GM20431 (cell line): Measurements from ENCODE around the gene RPS21.

Source experiments
- in situ Hi-C: fragments of 300-500 bp; cut with MseI, MboI; formaldehyde crosslinking; loops from one replicate; pipeline ENCODE4 v1.15.0; 2020; ENCODE audit warnings: low sequenced_read_pairs; ENCODE audit not compliant: unreplicated experiment

The RPS21 gene

GRCh38 chr20:62353289-62354030 lies 33.4 kb upstream of the RPS21 start:
- in situ Hi-C loops: no loop called here

DNA sequence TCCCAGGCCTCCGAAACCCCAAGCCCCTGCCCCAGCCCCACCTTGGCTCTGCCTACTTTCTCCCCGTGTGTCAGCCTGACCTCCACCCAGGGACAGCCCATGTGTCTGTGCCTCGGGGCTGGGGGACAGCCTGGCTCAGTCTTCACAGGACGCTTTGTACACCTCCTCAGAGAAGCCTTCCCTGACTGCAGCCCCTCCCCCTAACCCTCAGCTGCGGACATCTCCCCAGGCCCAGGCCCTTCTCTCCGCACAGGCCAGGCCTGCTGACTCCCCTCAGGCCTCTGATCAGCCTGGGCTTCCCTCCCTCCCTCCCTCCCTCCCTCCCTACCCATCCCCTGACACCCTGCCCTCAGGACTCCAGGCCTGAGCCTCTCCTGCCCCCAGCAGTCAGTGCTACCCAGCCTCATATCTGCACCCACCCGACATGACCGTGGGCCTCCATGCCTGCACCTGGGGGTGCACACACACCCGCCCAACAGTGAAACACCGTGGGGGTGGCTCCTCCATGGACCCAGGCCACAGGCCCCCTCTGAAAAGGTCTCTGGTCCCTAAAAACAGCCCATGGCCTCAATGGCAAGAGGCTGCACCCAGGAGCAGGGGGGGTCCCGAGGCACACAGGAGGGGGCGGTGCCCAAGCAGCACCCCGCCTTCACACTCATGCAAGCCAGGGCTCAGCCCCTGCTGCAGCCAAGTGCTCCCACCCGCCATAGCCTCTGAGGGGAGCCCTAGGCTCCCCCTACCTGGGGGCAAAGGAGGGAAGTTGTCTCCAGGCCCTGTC lies 32.7 kb upstream of the RPS21 start:
- in situ Hi-C loops: no loop called here

DNA sequence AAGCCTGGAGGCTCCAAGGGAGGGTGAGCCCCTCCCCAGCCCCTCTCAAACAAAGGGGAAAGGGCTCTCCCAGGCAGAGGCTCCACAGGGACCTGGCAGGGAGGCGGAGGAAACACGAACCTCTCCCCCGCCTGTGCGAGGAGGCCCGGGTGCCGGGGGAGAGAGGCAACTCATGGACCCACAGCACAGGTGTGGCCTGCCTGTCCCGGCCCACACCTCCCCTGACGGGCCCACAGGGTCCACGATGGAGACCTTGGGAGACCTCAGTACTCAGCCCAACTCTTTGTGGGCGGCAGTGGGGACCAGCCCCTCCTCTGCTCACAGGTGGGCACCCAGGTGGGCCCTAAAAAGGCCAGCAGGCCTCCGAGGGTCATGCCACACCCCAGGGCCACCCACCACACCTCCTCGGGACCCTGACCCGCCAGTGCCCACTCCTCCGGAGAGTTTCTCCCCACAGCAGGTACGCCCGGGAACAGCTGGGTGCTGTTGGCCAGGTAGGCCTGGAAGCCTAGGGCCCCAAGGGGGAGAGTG lies 32.0 kb upstream of the RPS21 start:
- in situ Hi-C loops: no loop called here

GRCh38 chr20:62355516-62355877 lies 31.4 kb upstream of the RPS21 start:
- in situ Hi-C loops: no loop called here

- in situ Hi-C loops: no loop called here
Observed at GRCh38 chr20:62355878-62356588, 30.9 kb upstream of the RPS21 start.

GRCh38 chr20:62356589-62357186 lies 30.2 kb upstream of the RPS21 start:
- in situ Hi-C loops: no loop called here

GRCh38 chr20:62357187-62357667 lies 29.7 kb upstream of the RPS21 start:
- in situ Hi-C loops: no loop called here

GRCh38 chr20:62357681-62358080 lies 29.2 kb upstream of the RPS21 start:
- in situ Hi-C loops: no loop called here

DNA sequence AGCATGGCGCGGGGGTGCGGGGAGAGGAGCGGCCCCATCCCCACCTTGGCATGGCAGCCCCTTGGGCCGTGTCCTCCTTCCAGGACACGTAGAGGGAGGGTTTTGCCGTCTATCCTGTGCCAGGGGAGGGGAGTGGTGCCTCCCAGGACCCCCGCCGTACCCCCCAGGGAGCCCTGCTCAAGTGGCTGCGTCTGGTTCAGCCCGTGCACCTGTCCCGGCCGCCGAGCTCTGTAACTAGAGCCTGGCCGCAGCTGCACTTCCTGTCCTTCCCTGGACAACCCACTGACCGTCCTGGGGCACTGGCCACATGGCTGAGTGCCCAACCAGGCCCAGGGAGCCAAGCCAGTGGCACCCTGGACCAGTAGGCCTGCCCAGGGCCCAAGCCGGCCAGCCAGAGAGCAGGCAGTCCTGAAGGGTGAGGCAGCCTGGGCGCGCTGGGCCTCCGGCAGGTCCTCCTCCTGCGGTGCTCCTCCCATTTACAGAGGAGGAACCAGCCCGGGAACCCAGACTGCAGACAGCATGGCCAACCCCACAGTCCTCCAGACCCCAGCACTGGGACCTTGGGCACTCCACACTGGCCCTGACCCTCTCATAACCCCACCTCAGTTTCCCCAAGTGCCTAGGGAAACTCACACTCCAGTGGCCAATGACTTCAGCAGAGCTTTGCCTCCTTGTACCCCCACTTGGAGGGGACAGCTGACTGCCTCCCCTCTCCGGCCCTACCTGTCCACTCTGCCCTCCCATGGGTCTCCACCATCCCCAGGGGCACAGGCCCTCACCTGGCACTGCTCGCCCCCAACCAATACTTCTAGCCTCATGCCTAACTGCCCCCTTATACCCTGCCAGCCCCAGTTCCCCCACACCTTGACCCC lies 28.5 kb upstream of the RPS21 start:
- in situ Hi-C loops: no loop called here

DNA sequence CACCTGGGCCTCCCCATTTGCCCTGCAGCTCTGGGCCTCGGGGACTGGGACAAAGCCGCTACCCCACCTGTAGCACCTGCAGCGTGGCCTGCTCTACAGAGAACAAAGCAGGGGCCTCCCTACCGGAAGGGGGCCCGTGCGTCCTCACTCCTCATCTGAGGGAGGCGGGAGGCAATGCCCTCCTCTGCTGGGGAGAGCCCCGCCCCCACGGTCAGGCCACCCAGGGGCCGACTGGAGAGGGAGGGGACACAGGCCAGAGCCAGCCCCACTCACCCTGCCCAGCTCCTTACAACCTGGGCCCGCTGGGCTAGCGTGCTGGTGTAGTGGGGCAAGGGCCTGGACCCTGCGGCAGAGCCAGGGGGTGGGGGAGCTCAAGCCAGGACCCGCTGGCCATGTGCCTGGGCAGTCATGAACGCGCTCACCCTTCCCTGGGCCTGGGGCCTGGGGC lies 27.8 kb upstream of the RPS21 start:
- in situ Hi-C loops: no loop called here

DNA sequence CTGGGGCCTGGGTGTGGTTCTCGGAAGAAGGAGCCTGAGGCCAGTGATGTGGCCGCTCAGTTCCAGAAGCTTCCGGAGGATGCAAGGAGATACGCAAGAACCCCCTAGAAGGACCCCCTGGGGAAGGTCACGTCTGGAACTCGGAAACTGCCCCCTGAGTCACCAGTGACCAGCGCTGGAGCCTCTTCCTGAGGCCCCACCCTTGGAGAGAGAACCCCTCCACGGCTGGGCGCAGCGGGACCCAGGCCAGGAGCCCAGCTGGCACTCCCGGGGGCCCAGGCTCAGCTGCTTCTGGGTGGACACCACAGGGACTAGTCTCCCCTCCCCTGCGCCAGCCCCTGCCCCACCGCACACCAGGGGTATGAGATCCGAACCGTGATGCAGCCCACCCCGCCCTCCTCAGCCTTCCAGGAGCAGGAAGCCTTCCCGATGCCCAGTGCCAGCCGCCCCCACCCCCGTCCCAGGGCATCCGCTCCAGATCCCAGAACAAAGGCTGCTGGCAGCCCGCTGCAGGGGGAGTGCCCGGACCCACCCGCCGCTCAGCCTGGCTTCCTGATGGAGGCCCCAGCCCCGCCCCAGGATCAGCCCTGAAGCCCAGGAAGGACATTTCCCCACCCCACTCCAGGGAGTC lies 27.3 kb upstream of the RPS21 start:
- in situ Hi-C loops: no loop called here

GRCh38 chr20:62360854-62361798 lies 25.8 kb upstream of the RPS21 start:
- in situ Hi-C loops: no loop called here

- in situ Hi-C loops: no loop called here
Observed at GRCh38 chr20:62361799-62362589, 24.9 kb upstream of the RPS21 start.

- in situ Hi-C loops: no loop called here
Observed at GRCh38 chr20:62362590-62362940, 24.3 kb upstream of the RPS21 start.

DNA sequence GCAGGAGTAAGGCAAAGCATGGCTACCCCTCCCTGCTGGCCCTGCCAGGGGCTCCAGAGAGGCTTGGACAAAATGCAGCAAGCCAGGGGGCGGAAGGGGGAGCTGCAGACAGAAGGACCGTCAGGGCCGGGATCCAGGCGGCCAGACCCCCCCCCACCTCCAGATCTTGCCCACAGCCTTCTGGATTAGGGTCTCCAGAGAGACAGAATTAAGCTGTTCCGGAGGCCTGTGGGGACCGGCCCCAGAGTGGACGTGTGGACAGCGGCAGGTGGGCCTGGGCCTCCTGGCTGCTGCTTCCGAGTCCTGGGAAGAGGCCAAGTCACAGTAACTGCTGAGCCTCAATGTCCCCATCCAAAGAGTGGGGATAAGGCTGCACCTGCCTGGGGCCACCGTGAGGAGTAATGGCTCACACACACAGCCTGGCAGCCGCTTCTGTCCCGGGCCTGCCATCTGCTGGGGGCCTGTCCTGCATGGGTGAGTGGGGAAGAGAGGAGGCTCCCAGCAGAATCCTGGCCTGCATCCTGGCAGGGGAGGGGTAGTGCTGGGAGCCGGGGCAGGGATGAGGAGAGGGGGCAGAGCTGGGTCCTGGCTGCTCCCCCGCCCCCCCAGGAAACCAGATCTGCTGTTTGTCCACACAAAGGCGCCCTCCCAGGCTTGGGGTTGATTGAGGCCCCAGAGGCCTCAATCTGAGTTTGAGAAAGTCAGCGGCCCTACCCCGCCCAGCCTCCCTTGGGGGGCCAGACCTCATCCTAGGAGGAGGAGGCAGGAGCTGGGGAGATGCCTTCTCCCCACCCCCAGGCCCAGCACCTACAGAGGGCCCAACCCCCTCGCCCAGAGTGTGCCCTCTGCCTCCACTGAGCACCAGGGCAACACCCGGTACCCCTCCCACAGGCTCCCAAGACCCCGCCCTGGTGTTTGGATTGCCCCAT lies 23.6 kb upstream of the RPS21 start:
- in situ Hi-C loops: no loop called here
